GM19099 (cell line): Measurements from ENCODE around the gene EZH2.
A peak's percentile ranks its signal among the peaks of the same experiment; 100 is the strongest.

ENCODE experiments used
- POLR2A ChIP-seq: IDR thresholded peaks from 3 replicates; pipeline ENCODE4 v1.6.1; 2011; ENCODE audit warnings: low read depth; ENCODE audit not compliant: insufficient read length; ENCODE audit errors: extremely low read depth

The EZH2 gene

GRCh38 chr7:148884049-148884298 lies at the start of gene EZH2:
Gene EZH2, minus strand, starts transcription at chr7:148884291. Its CDS starts 36,993 bp downstream, at chr7:148847298.
- TF ChIP-seq POLR2A, result peak; percentile 93

DNA sequence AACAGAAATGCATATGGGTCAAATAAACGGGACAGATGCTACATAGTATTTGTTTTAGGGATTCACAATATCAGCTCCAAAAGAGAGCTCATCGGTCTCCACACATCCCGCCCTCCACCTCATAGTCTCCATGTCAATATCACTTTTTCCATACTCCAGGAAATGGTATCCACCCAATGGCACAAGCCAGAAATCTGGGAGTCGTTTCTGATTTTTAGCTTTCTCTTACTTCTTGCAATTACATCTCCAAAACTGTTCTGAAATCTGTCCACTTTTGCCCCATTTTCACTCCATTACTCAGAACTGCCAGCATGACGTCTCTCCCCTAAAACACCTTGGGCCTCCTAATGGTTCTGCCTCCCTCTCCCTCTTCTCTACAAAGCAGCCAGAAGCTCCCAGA lies 47.4 kb upstream of the EZH2 start:
- TF ChIP-seq POLR2A, result no peak

DNA sequence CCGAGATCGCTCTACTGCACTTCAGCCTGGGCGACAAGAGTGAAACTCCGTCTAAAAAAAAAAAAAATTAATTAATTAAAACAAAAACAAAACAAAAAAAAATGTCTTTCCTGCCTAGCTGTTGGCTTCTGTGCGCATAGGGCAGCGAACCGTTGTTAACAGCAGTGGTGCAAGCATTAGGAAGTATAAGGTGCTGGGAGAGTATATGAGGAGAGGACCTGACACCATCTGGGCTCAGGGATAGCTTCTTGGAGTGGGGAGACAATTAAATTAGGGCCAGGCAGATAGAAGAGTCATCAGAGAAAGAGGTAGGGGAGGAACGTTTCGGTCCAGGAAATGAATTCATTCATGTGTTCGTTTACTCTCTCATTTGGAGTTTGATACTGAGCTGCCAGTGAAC lies 46.2 kb upstream of the EZH2 start:
- TF ChIP-seq POLR2A, result no peak

GRCh38 chr7:148929176-148929575 lies 45.1 kb upstream of the EZH2 start:
- TF ChIP-seq POLR2A, result no peak

DNA sequence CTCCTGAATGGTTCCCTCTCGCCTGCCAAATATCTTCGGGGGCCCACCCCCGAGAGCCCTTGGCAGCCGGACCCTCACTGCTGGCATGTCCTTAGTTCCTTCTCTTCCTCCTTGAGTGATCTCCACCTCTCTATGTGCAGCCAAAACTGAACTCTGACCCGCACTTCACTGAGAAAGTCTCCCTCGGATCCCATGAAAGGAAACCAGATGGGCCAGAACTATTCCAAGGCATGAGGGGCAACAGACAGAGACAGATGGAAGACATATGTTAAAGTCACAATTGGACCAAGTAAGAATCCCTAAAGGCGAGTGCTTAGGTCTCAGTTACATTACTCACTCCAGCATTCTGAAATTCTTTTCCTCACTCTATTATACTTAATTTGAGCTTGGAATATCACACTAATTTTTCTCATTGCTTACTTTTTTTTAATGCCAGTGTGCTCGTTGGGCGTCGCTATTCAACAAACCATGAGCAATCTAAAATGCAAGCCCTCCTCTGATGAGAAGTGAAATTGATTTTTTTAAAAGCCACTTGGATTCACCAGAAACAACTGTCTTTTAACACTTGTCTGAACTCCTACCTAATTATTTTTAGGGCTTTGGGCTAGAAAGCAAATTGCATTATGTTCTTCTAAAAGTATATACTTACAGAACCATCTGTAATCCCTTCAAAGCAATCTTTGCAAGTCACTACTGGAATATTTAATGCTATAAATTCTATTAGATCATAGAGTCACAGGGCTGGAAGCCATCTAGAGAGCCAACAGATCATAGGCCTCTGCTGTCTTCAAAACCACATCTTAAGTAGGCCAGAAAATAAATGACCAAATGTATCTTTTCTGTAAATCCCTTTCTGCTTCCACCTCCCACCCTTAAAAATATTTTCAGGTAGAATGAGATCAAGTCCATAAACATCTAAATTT lies 43.3 kb upstream of the EZH2 start:
- no peak for TF ChIP-seq POLR2A

- TF ChIP-seq POLR2A, result no peak
Observed at GRCh38 chr7:148925836-148926235, 41.7 kb upstream of the EZH2 start.

DNA sequence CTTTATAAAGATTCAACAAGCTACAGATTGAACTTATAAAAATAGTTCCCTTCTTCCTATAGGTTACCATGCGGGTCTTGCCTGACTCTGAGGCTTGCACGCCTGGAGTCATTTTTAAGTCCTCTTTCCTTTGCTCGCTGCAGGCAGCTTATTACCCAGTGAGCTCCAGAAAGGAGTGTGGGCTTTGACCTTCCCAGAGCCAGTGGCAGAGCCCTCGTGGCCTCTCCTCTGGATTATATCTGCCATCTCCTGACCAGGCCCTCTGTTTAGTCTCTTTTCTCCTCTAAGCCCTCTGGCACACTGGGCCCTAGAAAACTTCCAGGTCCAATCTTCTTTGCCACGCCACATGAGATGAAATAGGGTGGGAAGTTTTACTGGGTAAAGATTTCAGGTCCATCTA lies 39.9 kb upstream of the EZH2 start:
- no peak for TF ChIP-seq POLR2A

DNA sequence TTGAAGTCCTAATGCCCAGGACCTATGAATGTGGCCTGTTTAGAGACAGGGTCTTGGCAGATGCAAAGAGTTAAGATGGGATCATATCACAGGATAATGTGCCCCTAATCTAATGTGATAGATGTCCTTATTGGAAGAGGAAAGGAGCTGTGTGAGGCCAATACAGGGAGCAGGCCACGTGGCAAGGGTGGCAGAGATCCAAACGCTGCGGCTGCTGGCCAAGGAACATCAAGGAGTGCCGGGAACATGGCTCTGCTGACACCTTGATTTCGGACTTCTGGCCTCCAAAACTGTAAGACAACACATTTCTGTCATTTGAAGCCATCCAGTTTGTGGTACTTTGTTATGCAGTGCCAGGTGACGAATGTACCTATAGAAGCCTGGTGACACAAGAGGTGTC lies 37.7 kb upstream of the EZH2 start:
- no peak for TF ChIP-seq POLR2A

DNA sequence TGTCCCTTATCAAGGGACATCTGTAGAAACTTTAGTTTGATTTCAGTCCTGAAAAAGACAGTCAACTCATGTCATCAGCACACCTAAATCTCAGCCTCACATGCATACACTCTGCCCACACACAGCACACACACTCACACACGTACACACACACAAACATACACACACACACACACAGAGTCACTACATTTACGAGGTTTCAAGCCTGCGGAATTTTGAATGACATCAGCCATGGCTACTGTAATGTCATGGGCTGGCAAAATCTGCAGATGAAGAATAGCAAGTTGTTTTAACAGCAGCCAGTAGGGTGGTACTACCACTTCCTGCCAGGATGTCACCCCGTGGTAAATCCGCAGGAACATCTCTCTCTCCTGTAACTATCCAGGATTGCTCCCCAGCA lies 37.1 kb upstream of the EZH2 start:
- TF ChIP-seq POLR2A, result no peak

- TF ChIP-seq POLR2A, result no peak
Observed at GRCh38 chr7:148919859-148920258, 35.8 kb upstream of the EZH2 start.

- TF ChIP-seq POLR2A, result no peak
Observed at GRCh38 chr7:148918058-148918596, 34.0 kb upstream of the EZH2 start.

DNA sequence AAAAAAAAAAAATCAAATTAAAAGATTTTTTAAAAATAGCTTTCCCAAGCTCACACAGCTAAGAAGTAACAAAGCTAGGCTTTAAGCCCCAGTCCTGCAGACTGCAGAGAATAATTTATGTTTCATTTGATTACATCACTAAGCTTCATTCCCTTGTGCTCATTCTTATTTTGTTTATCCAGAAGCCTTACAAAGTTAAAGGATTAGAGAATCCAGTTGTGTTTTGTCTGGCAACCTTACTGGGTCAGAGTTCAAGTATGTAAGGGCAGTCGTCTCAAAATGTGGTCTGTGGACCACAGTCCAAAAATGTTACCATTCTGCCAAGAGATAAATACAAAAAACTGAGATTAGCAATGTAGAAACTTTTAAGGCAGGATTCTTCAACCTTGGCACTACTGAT lies 32.1 kb upstream of the EZH2 start:
- no peak for TF ChIP-seq POLR2A

DNA sequence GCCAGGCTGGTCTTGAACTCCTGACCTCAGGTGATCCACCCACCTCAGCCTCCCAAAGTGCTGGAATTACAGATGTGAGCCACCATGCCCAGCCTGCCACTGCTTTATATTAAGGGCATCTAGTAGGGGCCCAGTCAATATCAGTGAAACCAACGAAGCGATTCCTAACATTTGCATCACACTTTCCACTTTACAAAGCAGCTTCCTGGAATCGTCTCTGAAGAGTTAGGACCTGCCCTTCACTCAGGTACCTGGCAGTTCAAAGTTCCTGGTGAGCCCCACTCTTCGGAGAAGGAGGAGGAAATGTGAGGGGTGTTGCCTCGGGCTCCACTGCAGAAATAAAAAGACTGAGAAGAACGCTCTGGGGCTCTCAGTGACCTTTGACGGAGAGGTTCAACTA lies 31.1 kb upstream of the EZH2 start:
- no peak for TF ChIP-seq POLR2A

GRCh38 chr7:148914208-148914777 lies 30.2 kb upstream of the EZH2 start:
- no peak for TF ChIP-seq POLR2A

DNA sequence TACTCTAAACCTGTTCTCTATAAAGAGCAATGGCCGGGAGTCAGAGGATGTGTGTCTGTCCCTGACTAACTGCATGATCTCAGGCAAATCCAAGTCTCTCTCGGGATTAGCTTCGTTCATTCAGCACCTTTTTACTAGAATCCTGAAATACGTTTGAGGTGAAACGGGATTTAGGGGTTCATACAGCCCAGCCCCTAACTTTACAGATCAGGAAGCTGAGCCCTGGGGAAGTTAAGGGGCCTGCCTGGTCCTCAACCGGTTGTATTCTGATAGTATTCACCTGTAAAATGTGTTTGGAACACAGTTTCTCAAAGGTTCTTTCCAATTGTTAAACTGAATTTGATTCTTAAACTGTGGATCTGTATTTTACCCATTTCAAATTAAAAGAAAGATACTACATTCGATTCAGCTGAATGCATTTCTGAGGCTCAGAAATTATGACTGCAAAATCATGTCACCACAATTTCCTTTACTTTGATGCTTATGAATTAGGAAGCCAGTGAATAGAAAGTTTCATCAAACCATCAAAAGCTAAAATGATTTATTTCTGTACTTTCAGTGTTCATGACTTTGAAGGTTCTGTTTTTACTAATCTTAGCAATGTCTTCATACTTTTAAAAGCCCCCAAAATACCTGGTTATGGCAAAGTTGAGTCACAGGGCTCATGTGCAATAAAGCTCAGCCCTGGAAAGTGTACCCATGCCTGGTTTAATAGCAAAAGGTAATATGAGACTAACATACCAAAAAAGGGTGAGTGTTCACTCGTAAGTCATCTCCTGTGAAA lies 28.9 kb upstream of the EZH2 start:
- no peak for TF ChIP-seq POLR2A

- no peak for TF ChIP-seq POLR2A
Observed at GRCh38 chr7:148912151-148912550, 28.1 kb upstream of the EZH2 start.
